ENCODE results near the gene ANO10. TPM values are rescaled to one million over a fixed set of nuclear protein-coding genes. Genes with fewer than 3 reads are reported as not detected.
"Not testable (repeated sequence)": the region's sequence is repeated elsewhere in the genome, so short reads cannot be mapped to it uniquely, and the experiment has no call there.

Gene ANO10
- total RNA-seq, 1 donor = 7.1 TPM

GRCh38 chr3:43462566-43462965 lies 159.2 kb downstream of the ANO10 start:
- not testable (repeated sequence) for H3K27me3 ChIP-seq (ENCODE audit: insufficient read depth, low read length); H3K4me3 ChIP-seq (ENCODE audit: low read length); H3K9me3 ChIP-seq (ENCODE audit: low read depth, low read length); H3K4me1 ChIP-seq (ENCODE audit: insufficient read depth, low read length)

GRCh38 chr3:43461345-43461744 lies 160.5 kb downstream of the ANO10 start:
- no peaks in the 10 kb centered on the region for H3K9me3 ChIP-seq (ENCODE audit: low read depth, low read length)
- no peaks in the 10 kb centered on the region for H3K4me1 ChIP-seq (ENCODE audit: insufficient read depth, low read length)
- no peaks in the 10 kb centered on the region for H3K27me3 ChIP-seq (ENCODE audit: insufficient read depth, low read length)
- no peak overlapping the region for H3K4me3 ChIP-seq (ENCODE audit: low read length)

GRCh38 chr3:43457038-43457437 lies 164.8 kb downstream of the ANO10 start:
- not testable (repeated sequence) for H3K4me1 ChIP-seq (ENCODE audit: insufficient read depth, low read length); H3K4me3 ChIP-seq (ENCODE audit: low read length); H3K9me3 ChIP-seq (ENCODE audit: low read depth, low read length); H3K27me3 ChIP-seq (ENCODE audit: insufficient read depth, low read length)

GRCh38 chr3:43455233-43455632 lies 166.6 kb downstream of the ANO10 start:
- Histone ChIP-seq H3K4me1 (ENCODE audit: insufficient read depth, low read length) (no peaks in the 10 kb centered on the region), H3K4me3 (ENCODE audit: low read length) (no peak overlapping the region), H3K27me3 (ENCODE audit: insufficient read depth, low read length) (no peaks in the 10 kb centered on the region), H3K9me3 (ENCODE audit: low read depth, low read length) (no peaks in the 10 kb centered on the region)

GRCh38 chr3:43453981-43454380 lies 167.8 kb downstream of the ANO10 start:
- no peaks in the 10 kb centered on the region for H3K9me3 ChIP-seq (ENCODE audit: low read depth, low read length)
- no peaks in the 10 kb centered on the region for H3K4me1 ChIP-seq (ENCODE audit: insufficient read depth, low read length)
- no peak overlapping the region for H3K4me3 ChIP-seq (ENCODE audit: low read length)
- no peaks in the 10 kb centered on the region for H3K27me3 ChIP-seq (ENCODE audit: insufficient read depth, low read length)

- Histone ChIP-seq H3K27me3 (ENCODE audit: insufficient read depth, low read length) (no peaks in the 10 kb centered on the region), H3K4me3 (ENCODE audit: low read length) (no peak overlapping the region), H3K4me1 (ENCODE audit: insufficient read depth, low read length) (no peaks in the 10 kb centered on the region), H3K9me3 (ENCODE audit: low read depth, low read length) (no peaks in the 10 kb centered on the region)
Observed at GRCh38 chr3:43451670-43452254, 170.0 kb downstream of the ANO10 start.

GRCh38 chr3:43448098-43448497 lies 173.7 kb downstream of the ANO10 start:
- Histone ChIP-seq H3K4me3 (ENCODE audit: low read length) (no peak overlapping the region), H3K27me3 (ENCODE audit: insufficient read depth, low read length) (no peaks in the 10 kb centered on the region), H3K9me3 (ENCODE audit: low read depth, low read length) (no peaks in the 10 kb centered on the region), H3K4me1 (ENCODE audit: insufficient read depth, low read length) (no peaks in the 10 kb centered on the region)

GRCh38 chr3:43445820-43446219 lies 176.0 kb downstream of the ANO10 start:
- H3K9me3 ChIP-seq (ENCODE audit: low read depth, low read length) = no peaks in the 10 kb centered on the region
- H3K4me3 ChIP-seq (ENCODE audit: low read length) = no peak overlapping the region
- no peaks in the 10 kb centered on the region for H3K27me3 ChIP-seq (ENCODE audit: insufficient read depth, low read length)
- H3K4me1 ChIP-seq (ENCODE audit: insufficient read depth, low read length) = no peaks in the 10 kb centered on the region

GRCh38 chr3:43442872-43443395 lies 178.9 kb downstream of the ANO10 start:
- Histone ChIP-seq H3K4me3 (ENCODE audit: low read length) (no peak overlapping the region), H3K9me3 (ENCODE audit: low read depth, low read length) (no peaks in the 10 kb centered on the region), H3K27me3 (ENCODE audit: insufficient read depth, low read length) (no peaks in the 10 kb centered on the region), H3K4me1 (ENCODE audit: insufficient read depth, low read length) (no peaks in the 10 kb centered on the region)

GRCh38 chr3:43436507-43437140 lies 185.2 kb downstream of the ANO10 start:
- no peak overlapping the region for H3K4me3 ChIP-seq (ENCODE audit: low read length)
- H3K9me3 ChIP-seq (ENCODE audit: low read depth, low read length) = no peaks in the 10 kb centered on the region
- H3K27me3 ChIP-seq (ENCODE audit: insufficient read depth, low read length) = no peaks in the 10 kb centered on the region
- no peaks in the 10 kb centered on the region for H3K4me1 ChIP-seq (ENCODE audit: insufficient read depth, low read length)

GRCh38 chr3:43435706-43436105 lies 186.1 kb downstream of the ANO10 start:
- Histone ChIP-seq H3K9me3 (ENCODE audit: low read depth, low read length) (no peaks in the 10 kb centered on the region), H3K4me3 (ENCODE audit: low read length) (no peak overlapping the region), H3K27me3 (ENCODE audit: insufficient read depth, low read length) (no peaks in the 10 kb centered on the region), H3K4me1 (ENCODE audit: insufficient read depth, low read length) (no peaks in the 10 kb centered on the region)

GRCh38 chr3:43434431-43434830 lies 187.4 kb downstream of the ANO10 start:
- H3K4me3 ChIP-seq (ENCODE audit: low read length) = no peak overlapping the region
- no peaks in the 10 kb centered on the region for H3K4me1 ChIP-seq (ENCODE audit: insufficient read depth, low read length)
- H3K27me3 ChIP-seq (ENCODE audit: insufficient read depth, low read length) = no peaks in the 10 kb centered on the region
- no peaks in the 10 kb centered on the region for H3K9me3 ChIP-seq (ENCODE audit: low read depth, low read length)

GRCh38 chr3:43432462-43432861 lies 189.3 kb downstream of the ANO10 start:
- no peaks in the 10 kb centered on the region for H3K4me1 ChIP-seq (ENCODE audit: insufficient read depth, low read length)
- no peak overlapping the region for H3K4me3 ChIP-seq (ENCODE audit: low read length)
- H3K9me3 ChIP-seq (ENCODE audit: low read depth, low read length) = no peaks in the 10 kb centered on the region
- H3K27me3 ChIP-seq (ENCODE audit: insufficient read depth, low read length) = no peaks in the 10 kb centered on the region

- no peaks in the 10 kb centered on the region for H3K27me3 ChIP-seq (ENCODE audit: insufficient read depth, low read length)
- no peaks in the 10 kb centered on the region for H3K9me3 ChIP-seq (ENCODE audit: low read depth, low read length)
- H3K4me3 ChIP-seq (ENCODE audit: low read length) = no peak overlapping the region
- H3K4me1 ChIP-seq (ENCODE audit: insufficient read depth, low read length) = no peaks in the 10 kb centered on the region
Observed at GRCh38 chr3:43426388-43426787, 195.4 kb downstream of the ANO10 start.

GRCh38 chr3:43425829-43426228 lies 196.0 kb downstream of the ANO10 start:
- Histone ChIP-seq H3K27me3 (ENCODE audit: insufficient read depth, low read length) (no peaks in the 10 kb centered on the region), H3K4me1 (ENCODE audit: insufficient read depth, low read length) (no peaks in the 10 kb centered on the region), H3K9me3 (ENCODE audit: low read depth, low read length) (no peaks in the 10 kb centered on the region)

GRCh38 chr3:43423639-43424038 lies 198.2 kb downstream of the ANO10 start:
- Histone ChIP-seq H3K27me3 (ENCODE audit: insufficient read depth, low read length) (no peaks in the 10 kb centered on the region), H3K4me1 (ENCODE audit: insufficient read depth, low read length) (no peaks in the 10 kb centered on the region), H3K4me3 (ENCODE audit: low read length) (no peak overlapping the region), H3K9me3 (ENCODE audit: low read depth, low read length) (no peaks in the 10 kb centered on the region)

More at GRCh38 chr3:43425829-43426228, 196.0 kb downstream of the ANO10 start:
- no peak overlapping the region for H3K4me3 ChIP-seq (ENCODE audit: low read length)

Data from mononuclear cell (primary cell).